Measurements from ENCODE around the gene FKBP1A. TPM values are rescaled to one million over a fixed set of nuclear protein-coding genes. Genes with fewer than 3 reads are reported as not detected.

The FKBP1A gene
- 10 to 100 TPM; 56.4 to 80.3 (median 66.4) TPM for polyA plus RNA-seq (ENCODE audit: low read depth in 6 of 6)

GRCh38 chr20:1392693-1393506 is at the start of gene FKBP1A:
FKBP1A (minus strand) TSS chr20:1393054; CDS start chr20:1392998, 56 bp downstream.
- no peaks in the 10 kb centered on the region for H3K27me3 Mint-ChIP-seq

GRCh38 chr20:1442304-1442703 is 49.5 kb upstream of the FKBP1A start:
- ATAC-seq (ENCODE audit: low read depth in 2 of 2) (no peak), DNase-seq (no peak)
- H3K36me3 Mint-ChIP-seq = peaks cover 22 to 33% of the 10 kb centered on the region in 2 donors
- H3K4me1 Mint-ChIP-seq = peaks cover 3 to 4% (median 4%) of the 10 kb centered on the region in 3 donors
- no peaks in the 10 kb centered on the region for H3K27me3 Mint-ChIP-seq
- no peaks in the 10 kb centered on the region for H3K9me3 Mint-ChIP-seq
- no peak overlapping the region for H3K4me3 Mint-ChIP-seq
- peak overlapping the region in 3 of 6 donors; percentile 62 to 73 (median 70) for H3K27ac Mint-ChIP-seq

More at GRCh38 chr20:1392693-1393506, at the start of gene FKBP1A:
- DNase-seq (peak; percentile 90), ATAC-seq (ENCODE audit: low read depth in 2 of 2) (peak; percentile 85 to 87)
- H3K27ac Mint-ChIP-seq = peak within 1 kb of the TSS; percentile 88 to 100 (median 99)
- H3K36me3 Mint-ChIP-seq = no peaks in the 10 kb centered on the region
- peak within 1 kb of the TSS; percentile 77 to 97 (median 94) for H3K4me3 Mint-ChIP-seq
- peaks cover 61 to 86% (median 74%) of the 10 kb centered on the region in 3 donors for H3K4me1 Mint-ChIP-seq
- H3K9me3 Mint-ChIP-seq = peaks cover 0 to 2% (median 0%) of the 10 kb centered on the region in 7 donors

- no peaks in the 10 kb centered on the region for H3K27me3 Mint-ChIP-seq
- peaks cover 6 to 11% (median 7%) of the 10 kb centered on the region in 3 donors for H3K4me1 Mint-ChIP-seq
- DNase-seq (no peak), ATAC-seq (ENCODE audit: low read depth in 2 of 2) (no peak)
- H3K36me3 Mint-ChIP-seq = peaks cover 16 to 23% of the 10 kb centered on the region in 2 donors
- no peak overlapping the region for H3K27ac Mint-ChIP-seq
- H3K4me3 Mint-ChIP-seq = no peak overlapping the region
- no peaks in the 10 kb centered on the region for H3K9me3 Mint-ChIP-seq
These were observed 48.3 kb upstream of the FKBP1A start for GRCh38 chr20:1441133-1441532.

- Mint-ChIP-seq H3K4me1 (peaks cover 13 to 21% (median 14%) of the 10 kb centered on the region in 3 donors), H3K27me3 (no peaks in the 10 kb centered on the region), H3K27ac (peak overlapping the region in 2 of 6 donors; percentile 25 to 52), H3K4me3 (peak overlapping the region in 1 of 8 donors; percentile 15), H3K36me3 (peaks cover 16 to 18% of the 10 kb centered on the region in 2 donors), H3K9me3 (no peaks in the 10 kb centered on the region)
- DNase-seq = no peak
- ATAC-seq (ENCODE audit: low read depth in 2 of 2) = peak in 1 of 2 donors; percentile 20
These were observed 47.2 kb upstream of the FKBP1A start for GRCh38 chr20:1440024-1440423.

- no peaks in the 10 kb centered on the region for H3K9me3 Mint-ChIP-seq
- H3K36me3 Mint-ChIP-seq = peaks cover 8 to 10% of the 10 kb centered on the region in 2 donors
- no peak for ATAC-seq (ENCODE audit: low read depth in 2 of 2)
- H3K27me3 Mint-ChIP-seq = no peaks in the 10 kb centered on the region
- H3K27ac Mint-ChIP-seq = no peak overlapping the region
- H3K4me3 Mint-ChIP-seq = no peak overlapping the region
- DNase-seq = no peak
- peaks cover 22 to 37% (median 24%) of the 10 kb centered on the region in 3 donors for H3K4me1 Mint-ChIP-seq
These were observed 45.5 kb upstream of the FKBP1A start for GRCh38 chr20:1438361-1438760.

- Mint-ChIP-seq H3K4me3 (peak overlapping the region in 1 of 8 donors; percentile 45), H3K4me1 (peaks cover 24 to 39% (median 27%) of the 10 kb centered on the region in 3 donors)
These were observed 44.5 kb upstream of the FKBP1A start for GRCh38 chr20:1437235-1437904.

GRCh38 chr20:1436263-1436662 is 43.4 kb upstream of the FKBP1A start:
- Mint-ChIP-seq H3K4me1 (peaks cover 33 to 45% (median 34%) of the 10 kb centered on the region in 3 donors), H3K9me3 (no peaks in the 10 kb centered on the region), H3K36me3 (no peaks in the 10 kb centered on the region), H3K27ac (no peak overlapping the region), H3K4me3 (no peak overlapping the region), H3K27me3 (no peaks in the 10 kb centered on the region)
- DNase-seq (no peak), ATAC-seq (ENCODE audit: low read depth in 2 of 2) (no peak)

More at GRCh38 chr20:1437235-1437904, 44.5 kb upstream of the FKBP1A start:
- Mint-ChIP-seq H3K27ac (peak overlapping the region in 4 of 6 donors; percentile 48 to 90 (median 60)), H3K36me3 (peaks cover 8 to 9% of the 10 kb centered on the region in 2 donors), H3K27me3 (no peaks in the 10 kb centered on the region), H3K9me3 (no peaks in the 10 kb centered on the region)
- DNase-seq (peak; percentile 66), ATAC-seq (ENCODE audit: low read depth in 2 of 2) (peak; percentile 43 to 60)

- H3K36me3 Mint-ChIP-seq = no peaks in the 10 kb centered on the region
- ATAC-seq (ENCODE audit: low read depth in 2 of 2) = no peak
- H3K27ac Mint-ChIP-seq = peak overlapping the region in 5 of 6 donors; percentile 54 to 84 (median 66)
- H3K4me1 Mint-ChIP-seq = peaks cover 36 to 48% (median 36%) of the 10 kb centered on the region in 3 donors
- H3K27me3 Mint-ChIP-seq = no peaks in the 10 kb centered on the region
- DNase-seq = no peak
- peak overlapping the region in 2 of 8 donors; percentile 36 to 74 for H3K4me3 Mint-ChIP-seq
- H3K9me3 Mint-ChIP-seq = no peaks in the 10 kb centered on the region
These were observed 42.5 kb upstream of the FKBP1A start for GRCh38 chr20:1435337-1435699.

- no peaks in the 10 kb centered on the region for H3K27me3 Mint-ChIP-seq
- H3K36me3 Mint-ChIP-seq = no peaks in the 10 kb centered on the region
- no peaks in the 10 kb centered on the region for H3K9me3 Mint-ChIP-seq
- peaks cover 36 to 48% (median 36%) of the 10 kb centered on the region in 3 donors for H3K4me1 Mint-ChIP-seq
- DNase-seq (peak; percentile 77), ATAC-seq (ENCODE audit: low read depth in 2 of 2) (peak; percentile 93 to 95)
- H3K4me3 Mint-ChIP-seq = peak overlapping the region in 7 of 8 donors; percentile 19 to 78 (median 36)
- H3K27ac Mint-ChIP-seq = peak overlapping the region; percentile 36 to 86 (median 62)
These were observed 41.9 kb upstream of the FKBP1A start for GRCh38 chr20:1434571-1435336.

- H3K4me3 Mint-ChIP-seq = no peak overlapping the region
- H3K27me3 Mint-ChIP-seq = no peaks in the 10 kb centered on the region
- peak overlapping the region in 1 of 6 donors; percentile 26 for H3K27ac Mint-ChIP-seq
- H3K36me3 Mint-ChIP-seq = no peaks in the 10 kb centered on the region
- no peak for DNase-seq
- no peak for ATAC-seq (ENCODE audit: low read depth in 2 of 2)
- H3K9me3 Mint-ChIP-seq = no peaks in the 10 kb centered on the region
- peaks cover 30 to 37% (median 33%) of the 10 kb centered on the region in 3 donors for H3K4me1 Mint-ChIP-seq
These were observed 38.3 kb upstream of the FKBP1A start for GRCh38 chr20:1431158-1431557.

GRCh38 chr20:1430004-1430451 is 37.2 kb upstream of the FKBP1A start:
- no peaks in the 10 kb centered on the region for H3K27me3 Mint-ChIP-seq
- no peaks in the 10 kb centered on the region for H3K36me3 Mint-ChIP-seq
- H3K27ac Mint-ChIP-seq = no peak overlapping the region
- no peak for ATAC-seq (ENCODE audit: low read depth in 2 of 2)
- DNase-seq = no peak
- no peaks in the 10 kb centered on the region for H3K9me3 Mint-ChIP-seq
- no peak overlapping the region for H3K4me3 Mint-ChIP-seq
- peaks cover 23 to 27% (median 27%) of the 10 kb centered on the region in 3 donors for H3K4me1 Mint-ChIP-seq

- H3K9me3 Mint-ChIP-seq = no peaks in the 10 kb centered on the region
- H3K36me3 Mint-ChIP-seq = no peaks in the 10 kb centered on the region
- no peak overlapping the region for H3K27ac Mint-ChIP-seq
- H3K4me3 Mint-ChIP-seq = no peak overlapping the region
- H3K4me1 Mint-ChIP-seq = peaks cover 15 to 19% (median 19%) of the 10 kb centered on the region in 3 donors
- H3K27me3 Mint-ChIP-seq = no peaks in the 10 kb centered on the region
- ATAC-seq (ENCODE audit: low read depth in 2 of 2) (no peak), DNase-seq (no peak)
These were observed 36.4 kb upstream of the FKBP1A start for GRCh38 chr20:1429143-1429728.
